Muscle of arm (tissue), 12 donors: ENCODE data around the gene STRIT1. TPM values are rescaled to one million over a fixed set of nuclear protein-coding genes. Genes with fewer than 3 reads are reported as not detected.
"Not testable (repeated sequence)": the region's sequence is repeated elsewhere in the genome, so short reads cannot be mapped to it uniquely, and the experiment has no call there.

Experiments
- DNase-seq: peaks from one replicate; pipeline ENCODE4 v3.0.0-alpha.2; 2013
- polyA plus RNA-seq, 12 donors: library from polyadenylated mRNA; unstranded; fragments of 120-200 nt; gene quantifications; one replicate each; pipeline ENCODE4 v1.2.1, GENCODE V29; 2013; ENCODE audit not compliant: insufficient read length in 12 of 12

The STRIT1 gene
- polyA plus RNA-seq, 12 donors = 22.9 to 2,129 (median 55.4) TPM

GRCh38 chr3:155275159-155275754 lies 18.2 kb downstream of the STRIT1 start:
- DNase-seq = not testable (repeated sequence)

GRCh38 chr3:155274435-155274834 lies 19.0 kb downstream of the STRIT1 start:
- not testable (repeated sequence) for DNase-seq

- DNase-seq = no peak
Measured at GRCh38 chr3:155271343-155271613, 22.2 kb downstream of the STRIT1 start.

GRCh38 chr3:155270485-155271342 lies 22.8 kb downstream of the STRIT1 start:
- DNase-seq = no peak

GRCh38 chr3:155270063-155270462 lies 23.4 kb downstream of the STRIT1 start:
- DNase-seq = no peak

GRCh38 chr3:155262855-155263254 lies 30.6 kb downstream of the STRIT1 start:
- not testable (repeated sequence) for DNase-seq

- DNase-seq = no peak
Measured at GRCh38 chr3:155262295-155262694, 31.2 kb downstream of the STRIT1 start.

- DNase-seq = no peak
Measured at GRCh38 chr3:155254445-155254844, 39.0 kb downstream of the STRIT1 start.

GRCh38 chr3:155252535-155252934 lies 40.9 kb downstream of the STRIT1 start:
- DNase-seq = no peak

- DNase-seq = no peak
Measured at GRCh38 chr3:155252021-155252420, 41.5 kb downstream of the STRIT1 start.

- DNase-seq = no peak
Measured at GRCh38 chr3:155248531-155249187, 44.8 kb downstream of the STRIT1 start.

- no peak for DNase-seq
Measured at GRCh38 chr3:155244699-155245098, 48.8 kb downstream of the STRIT1 start.

- peak; percentile 69 for DNase-seq
Measured at GRCh38 chr3:155244216-155244615, 49.3 kb downstream of the STRIT1 start.

- no peak for DNase-seq
Measured at GRCh38 chr3:155243512-155243921, 50.0 kb downstream of the STRIT1 start.

GRCh38 chr3:155242342-155242741 lies 51.1 kb downstream of the STRIT1 start:
- DNase-seq = no peak

GRCh38 chr3:155241579-155241978 lies 51.9 kb downstream of the STRIT1 start:
- DNase-seq = peak; percentile 59

Other genes with a start within 250 kb of the STRIT1 start
- gene MME, start 213.4 kb downstream of the STRIT1 start, polyA plus RNA-seq = 10 to 100 TPM in 10 of 12 donors, 1 to 10 TPM in 1, not detected in 1; 7.1 to 30.9 (median 15.1) TPM